Measurements from ENCODE around the gene NFATC2. TPM values are rescaled to one million over a fixed set of nuclear protein-coding genes. Genes with fewer than 3 reads are reported as not detected.

The NFATC2 gene
- polyA plus RNA-seq, 1 experiment, result 0.21 TPM

DNA sequence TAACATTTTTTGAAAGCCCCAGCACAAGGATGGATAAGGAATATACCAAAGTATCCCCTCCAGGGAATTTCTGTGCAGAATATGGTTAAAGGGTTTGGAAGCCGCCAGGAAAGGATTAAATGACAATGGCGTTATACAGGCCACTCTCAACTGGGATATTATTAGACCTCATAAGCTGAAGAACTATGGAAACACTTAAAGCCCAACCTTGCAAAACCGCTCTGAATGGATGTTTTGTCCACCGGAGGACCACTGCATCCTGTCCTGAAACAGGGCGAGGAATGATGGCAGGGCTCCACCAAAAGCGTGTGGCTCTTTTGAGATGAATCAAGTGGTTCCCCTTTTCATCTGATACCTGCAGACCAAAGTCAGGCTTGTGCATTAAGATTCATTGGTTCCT, 32.4 kb downstream of the NFATC2 start:
- TF ChIP-seq, protein P1, sequence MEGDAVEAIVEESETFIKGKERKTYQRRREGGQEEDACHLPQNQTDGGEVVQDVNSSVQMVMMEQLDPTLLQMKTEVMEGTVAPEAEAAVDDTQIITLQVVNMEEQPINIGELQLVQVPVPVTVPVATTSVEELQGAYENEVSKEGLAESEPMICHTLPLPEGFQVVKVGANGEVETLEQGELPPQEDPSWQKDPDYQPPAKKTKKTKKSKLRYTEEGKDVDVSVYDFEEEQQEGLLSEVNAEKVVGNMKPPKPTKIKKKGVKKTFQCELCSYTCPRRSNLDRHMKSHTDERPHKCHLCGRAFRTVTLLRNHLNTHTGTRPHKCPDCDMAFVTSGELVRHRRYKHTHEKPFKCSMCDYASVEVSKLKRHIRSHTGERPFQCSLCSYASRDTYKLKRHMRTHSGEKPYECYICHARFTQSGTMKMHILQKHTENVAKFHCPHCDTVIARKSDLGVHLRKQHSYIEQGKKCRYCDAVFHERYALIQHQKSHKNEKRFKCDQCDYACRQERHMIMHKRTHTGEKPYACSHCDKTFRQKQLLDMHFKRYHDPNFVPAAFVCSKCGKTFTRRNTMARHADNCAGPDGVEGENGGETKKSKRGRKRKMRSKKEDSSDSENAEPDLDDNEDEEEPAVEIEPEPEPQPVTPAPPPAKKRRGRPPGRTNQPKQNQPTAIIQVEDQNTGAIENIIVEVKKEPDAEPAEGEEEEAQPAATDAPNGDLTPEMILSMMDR (IDR thresholded peaks at IDR 0.05; ENCODE audit: insufficient read depth, low read depth, low read length), result no peak
- POLR2A ChIA-PET, result no interaction called here
- H3K27me3 ChIP-seq (ENCODE audit: control insufficient read depth, insufficient read depth, low read length), result no peaks in the 10 kb centered on the region; the same call in 1 of the 2 replicates
- CTCF ChIA-PET, result no interaction called here
- H3K4me3 ChIP-seq (ENCODE audit: low read depth, low read length), result no peak overlapping the region
- no peaks in the 10 kb centered on the region for H3K36me3 ChIP-seq (ENCODE audit: control insufficient read depth, insufficient read depth, low read length)
- DNase-seq (ENCODE audit: low read depth), result no peak

DNA sequence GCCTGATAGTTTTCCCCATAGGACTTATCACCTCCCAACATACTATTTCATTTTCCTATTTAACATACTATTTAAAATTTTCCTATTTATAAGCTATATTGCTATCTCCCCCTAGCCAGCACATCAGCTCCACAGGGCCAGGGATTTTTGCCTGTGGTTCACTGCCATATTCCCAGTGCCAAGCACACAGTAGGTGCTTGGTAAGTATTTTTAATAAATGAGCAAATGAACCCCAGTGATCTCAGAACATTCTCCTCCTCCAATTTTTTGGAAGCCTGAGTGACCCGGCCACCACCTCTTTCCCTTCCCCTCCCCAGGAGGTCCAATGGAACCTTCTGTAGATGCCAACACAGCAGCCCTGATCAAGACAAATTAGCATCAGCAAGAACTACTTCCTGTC, 33.3 kb downstream of the NFATC2 start:
- TF ChIP-seq, protein P1 (IDR thresholded peaks at IDR 0.05; ENCODE audit: insufficient read depth, low read depth, low read length), result no peak
- POLR2A ChIA-PET, result no interaction called here

DNA sequence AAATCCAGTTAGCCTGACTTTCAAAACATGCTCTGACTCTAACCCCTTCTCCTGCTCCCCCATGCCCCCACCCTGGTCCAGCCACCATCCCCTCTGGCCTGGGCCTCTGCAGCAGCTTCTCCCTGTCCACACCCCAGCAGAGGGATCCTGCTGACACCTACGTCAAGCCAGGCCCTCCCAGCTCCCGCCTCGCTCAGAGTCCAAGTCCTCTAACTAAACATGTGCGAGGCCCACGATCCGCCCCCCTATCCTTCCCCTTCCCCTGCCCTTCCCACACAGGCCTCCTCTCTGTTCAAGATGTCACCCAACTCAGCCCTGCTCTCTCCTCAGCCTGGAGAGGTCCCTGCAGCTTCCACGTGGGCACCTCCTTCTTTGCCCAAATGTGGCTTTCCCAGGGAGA, 33.7 kb downstream of the NFATC2 start:
- H3K36me3 ChIP-seq (ENCODE audit: control insufficient read depth, insufficient read depth, low read length), result no peaks in the 10 kb centered on the region
- no peak for DNase-seq (ENCODE audit: low read depth)
- no peaks in the 10 kb centered on the region; the same call in 1 of the 2 replicates for H3K27me3 ChIP-seq (ENCODE audit: control insufficient read depth, insufficient read depth, low read length)
- ChIA-PET CTCF (interaction anchor here (1.5 kb wide), 1 partner anchor 115 kb away, joined by 3 read pairs; no protein-coding TSS in a partner anchor), POLR2A (no interaction called here)
- H3K4me3 ChIP-seq (ENCODE audit: low read depth, low read length), result no peak overlapping the region
- TF ChIP-seq, protein P1 (IDR thresholded peaks at IDR 0.05; ENCODE audit: insufficient read depth, low read depth, low read length), result no peak

More for the DNA sequence above, 33.3 kb downstream of the NFATC2 start:
- H3K4me3 ChIP-seq (ENCODE audit: low read depth, low read length), result no peak overlapping the region
- no peaks in the 10 kb centered on the region for H3K36me3 ChIP-seq (ENCODE audit: control insufficient read depth, insufficient read depth, low read length)
- no peaks in the 10 kb centered on the region; the same call in 1 of the 2 replicates for H3K27me3 ChIP-seq (ENCODE audit: control insufficient read depth, insufficient read depth, low read length)
- CTCF ChIA-PET, result interaction anchor here (1.5 kb wide), 1 partner anchor 115 kb away, joined by 3 read pairs; no protein-coding TSS in a partner anchor
- no peak for DNase-seq (ENCODE audit: low read depth)

- POLR2A ChIA-PET, result no interaction called here
- TF ChIP-seq, protein P1 (IDR thresholded peaks at IDR 0.05; ENCODE audit: insufficient read depth, low read depth, low read length), result no peak
These were observed 34.4 kb downstream of the NFATC2 start for GRCh38 chr20:51508158-51508557.

DNA sequence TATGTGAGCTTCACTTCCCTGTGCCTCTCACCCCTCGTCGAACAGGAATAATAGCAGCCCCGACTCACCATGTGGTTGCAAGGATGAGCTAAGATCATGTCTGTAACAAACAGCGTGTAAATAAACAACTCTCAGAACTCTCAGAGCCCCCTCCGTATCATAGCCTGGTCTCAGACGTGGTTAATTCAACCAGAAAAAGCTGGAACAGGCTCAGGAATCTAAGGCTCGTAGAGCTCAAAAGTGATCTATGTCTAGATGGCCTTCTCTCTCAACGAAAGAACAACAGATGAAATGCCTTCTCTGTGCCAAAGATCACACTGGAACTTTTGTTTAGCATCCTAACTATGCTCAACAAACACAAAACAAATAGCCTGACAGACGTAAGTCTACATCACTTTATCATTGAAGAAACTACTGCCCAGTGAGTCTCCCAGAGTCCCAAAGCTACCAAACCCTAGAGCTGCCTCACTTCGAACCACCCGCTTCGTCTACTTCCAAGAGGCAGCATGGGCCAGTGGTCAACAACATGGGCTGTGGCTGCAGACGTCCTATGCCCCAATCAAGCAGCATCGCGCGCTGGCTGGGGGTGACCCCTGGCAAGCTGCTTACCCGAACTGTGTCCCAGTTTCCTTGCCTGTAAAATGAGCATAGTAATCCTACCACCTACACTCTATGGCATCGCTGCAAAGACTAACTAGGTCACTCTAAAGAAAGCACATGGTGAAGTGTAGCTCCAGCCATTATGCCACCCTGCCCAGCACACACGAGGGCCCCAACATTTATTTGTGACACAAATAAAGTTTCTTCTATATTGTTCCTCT, 35.1 kb downstream of the NFATC2 start:
- POLR2A ChIA-PET, result no interaction called here
- no peak for DNase-seq (ENCODE audit: low read depth)
- CTCF ChIA-PET, result interaction anchor here (1.1 to 1.6 kb wide), 6 partner anchors 14 to 134 kb away, joined by 3 to 4 read pairs (median 4); no protein-coding TSS in a partner anchor
- Histone ChIP-seq H3K4me3 (ENCODE audit: low read depth, low read length) (no peak overlapping the region), H3K36me3 (ENCODE audit: control insufficient read depth, insufficient read depth, low read length) (no peaks in the 10 kb centered on the region), H3K27me3 (ENCODE audit: control insufficient read depth, insufficient read depth, low read length) (no peaks in the 10 kb centered on the region; the same call in 1 of the 2 replicates)
- TF ChIP-seq, protein P1 (IDR thresholded peaks at IDR 0.05; ENCODE audit: insufficient read depth, low read depth, low read length), result no peak

More at GRCh38 chr20:51508158-51508557, 34.4 kb downstream of the NFATC2 start:
- Histone ChIP-seq H3K27me3 (ENCODE audit: control insufficient read depth, insufficient read depth, low read length) (no peaks in the 10 kb centered on the region; the same call in 1 of the 2 replicates), H3K4me3 (ENCODE audit: low read depth, low read length) (no peak overlapping the region), H3K36me3 (ENCODE audit: control insufficient read depth, insufficient read depth, low read length) (no peaks in the 10 kb centered on the region)
- CTCF ChIA-PET, result interaction anchor here (1.1 to 1.6 kb wide), 6 partner anchors 13 to 135 kb away, joined by 3 to 4 read pairs (median 4); no protein-coding TSS in a partner anchor
- no peak for DNase-seq (ENCODE audit: low read depth)
